Sigmoid colon (tissue), 4 donors: ENCODE data around the gene HCRT.

Source experiments
- EP300 ChIP-seq, 4 donors: sonication (generic); formaldehyde crosslinking; IDR thresholded peaks; one replicate each; pipeline ENCODE4 v1.6.1; 2017; ENCODE audit warnings: antibody characterized with exemption in 4 of 4
- POLR2A ChIP-seq, 2 donors: fragments of 450-650 bp; IDR thresholded peaks; one replicate each; pipeline ENCODE4 v1.6.1; 2016; ENCODE audit warnings: antibody characterized with exemption in 2 of 2, mild to moderate bottlenecking in 2 of 2, moderate library complexity in 2 of 2

DNA sequence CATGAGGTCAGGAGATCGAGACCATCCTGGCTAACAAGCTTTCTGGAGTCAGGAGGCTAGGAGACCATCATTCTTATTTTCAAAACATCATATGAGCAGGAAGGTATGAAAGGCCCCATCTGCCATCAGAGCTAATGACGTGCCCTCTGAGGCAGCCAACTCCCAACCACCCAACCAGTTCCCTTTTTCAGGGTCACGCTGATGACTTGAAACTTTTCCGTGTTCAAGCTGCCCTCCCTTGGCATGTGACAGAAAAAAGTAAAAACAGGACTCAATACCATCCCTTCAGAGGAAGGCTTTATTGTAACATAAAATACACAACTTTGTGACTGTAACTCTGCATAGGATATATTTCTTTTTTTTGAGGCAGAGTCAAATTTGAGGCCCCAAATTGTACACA, 13.6 kb upstream of the HCRT start:
- no peak for TF ChIP-seq POLR2A (IDR thresholded peaks at IDR 0.05)
- TF ChIP-seq EP300 (IDR thresholded peaks at IDR 0.05): no peak
